SK-N-SH (cell line): Measurements from ENCODE around the gene PRDM11. TPM values are rescaled to one million over a fixed set of nuclear protein-coding genes. Genes with fewer than 3 reads are reported as not detected.

Experiments
- CTCF ChIA-PET: fragments of 300-600, 350-600 bp; formaldehyde crosslinking; extraction: SDS; loops from one replicate; lab custom pipeline; 2021; lab: Yijun Ruan, JAX
- POLR2A ChIA-PET: fragments of 350-600 bp; sonication (Branson Sonifier 250); formaldehyde crosslinking; extraction: SDS; loops from one replicate; lab custom pipeline; 2020; ENCODE audit warnings: antibody characterized with exemption, inconsistent platforms; lab: Yijun Ruan, JAX
- DNase-seq: peaks from one replicate; pipeline ENCODE4 v3.0.0; 2012
- H2AFZ ChIP-seq: fragments of 200-600 bp; sonication (generic); 2 replicates; pipeline ENCODE4 v1.8.1; 2016; ENCODE audit warnings: antibody characterized with exemption, mild to moderate bottlenecking, low read depth
- H3F3A ChIP-seq: fragments of 200-600 bp; sonication (generic); replicated peaks from 2 replicates; pipeline ENCODE3; 2016; ENCODE audit warnings: antibody characterized with exemption, mild to moderate bottlenecking; ENCODE audit not compliant: insufficient read depth
- H3K27ac ChIP-seq, 2 experiments: fragments of 200-500 bp in 1 of 2; fragments of 200-600 bp in 1 of 2; sonication (Bioruptor generic) in 1 of 2; sonication (generic), shearing (Covaris generic) in 1 of 2; 2 replicates each; pipeline versions ENCODE4 v1.5.1 to v1.6.1; 2014 to 2016; ENCODE audit warnings: low read depth in 2 of 2, inconsistent platforms in 1 of 2, low read length in 1 of 2, mild to moderate bottlenecking in 1 of 2, mixed read lengths in 1 of 2
- H3K27me3 ChIP-seq: fragments of 200-600 bp; sonication (generic), shearing (Covaris generic); 2 replicates; pipeline ENCODE4 v1.6.1; 2016; ENCODE audit warnings: mixed run types; ENCODE audit not compliant: insufficient read depth
- H3K36me3 ChIP-seq, 2 experiments: fragments of 200-500 bp in 1 of 2; fragments of 200-600 bp in 1 of 2; sonication (Bioruptor generic) in 1 of 2; sonication (generic) in 1 of 2; replicated peaks in 1 of 2; 2 replicates each; pipeline versions ENCODE3 to v1.5.1; 2014 to 2016; ENCODE audit warnings: low read length in 1 of 2, mild to moderate bottlenecking in 1 of 2; ENCODE audit not compliant: insufficient read depth in 2 of 2, control insufficient read depth in 1 of 2
- H3K4me1 ChIP-seq, 2 experiments: fragments of 200-500 bp in 1 of 2; fragments of 200-600 bp in 1 of 2; sonication (Bioruptor generic) in 1 of 2; sonication (generic), shearing (Covaris generic) in 1 of 2; 2 replicates each; pipeline versions ENCODE4 v1.5.1 to v1.6.1; 2014 to 2016; ENCODE audit warnings: low read depth in 1 of 2, low read length in 1 of 2, mixed run types in 1 of 2; ENCODE audit not compliant: insufficient read depth in 2 of 2, control insufficient read depth in 1 of 2
- H3K4me2 ChIP-seq: fragments of 200-600 bp; sonication (generic), shearing (Covaris generic); 2 replicates; pipeline ENCODE4 v1.6.1; 2017; ENCODE audit warnings: mixed run types
- H3K4me3 ChIP-seq, 2 experiments: fragments of 200-500 bp in 1 of 2; fragments of 200-600 bp in 1 of 2; sonication (Bioruptor generic) in 1 of 2; sonication (generic), shearing (Covaris generic) in 1 of 2; 2 replicates each; pipeline versions ENCODE4 v1.5.1 to v1.8.1; 2014 to 2016; ENCODE audit warnings: low read depth in 2 of 2, inconsistent platforms in 1 of 2, low read length in 1 of 2, mild to moderate bottlenecking in 1 of 2, mixed read lengths in 1 of 2, moderate library complexity in 1 of 2
- H3K79me2 ChIP-seq: fragments of 200-600 bp; sonication (generic); 2 replicates; pipeline ENCODE4 v1.8.1; 2017; ENCODE audit warnings: mild to moderate bottlenecking; ENCODE audit not compliant: insufficient read depth
- H3K9ac ChIP-seq: fragments of 200-600 bp; sonication (generic); 2 replicates; pipeline ENCODE4 v1.6.1; 2017; ENCODE audit warnings: mixed run types
- H3K9me2 ChIP-seq: fragments of 200-600 bp; sonication (generic); 2 replicates; pipeline ENCODE4 v1.6.1; 2017; ENCODE audit warnings: mixed run types
- H3K9me3 ChIP-seq: fragments of 200-600 bp; sonication (generic); 2 replicates; pipeline ENCODE4 v1.6.1; 2017; ENCODE audit warnings: mixed run types, mild to moderate bottlenecking, moderate library complexity
- H4K20me1 ChIP-seq: fragments of 200-600 bp; sonication (generic); 2 replicates; pipeline ENCODE4 v1.6.1; 2017; ENCODE audit warnings: mild to moderate bottlenecking, mixed run types; ENCODE audit not compliant: insufficient read depth
- CHD2 ChIP-seq: fragments of 150-350 bp; IDR thresholded peaks from 2 replicates; pipeline ENCODE4 v1.6.1; 2018; ENCODE audit warnings: low read length; ENCODE audit not compliant: partially characterized antibody
- EP300 ChIP-seq, 2 experiments: IDR thresholded peaks; 2 replicates each; pipeline versions ENCODE4 v1.4.0 to v1.6.1; 2012; ENCODE audit warnings: borderline replicate concordance in 1 of 2, low read depth in 1 of 2, low read length in 1 of 2
- FOXJ3 ChIP-seq: sonication (generic); formaldehyde crosslinking; IDR thresholded peaks from 2 replicates; pipeline ENCODE4 v1.5.1; 2020; ENCODE audit warnings: mild to moderate bottlenecking, missing genetic modification reagents
- FOXM1 ChIP-seq: IDR thresholded peaks from 2 replicates; pipeline ENCODE4 v1.4.0; 2012; ENCODE audit warnings: low read depth, mild to moderate bottlenecking
- JUND ChIP-seq: IDR thresholded peaks from 2 replicates; pipeline ENCODE4 v1.4.0; 2012
- NRF1 ChIP-seq: IDR thresholded peaks from 2 replicates; pipeline ENCODE4 v1.6.1; 2012; ENCODE audit warnings: low read depth, mild to moderate bottlenecking, low read length
- POLR2AphosphoS5 ChIP-seq: IDR thresholded peaks from 2 replicates; pipeline ENCODE4 v1.6.1; 2012; ENCODE audit warnings: low read depth, low read length
- RXRA ChIP-seq: IDR thresholded peaks from 2 replicates; pipeline ENCODE4 v1.4.0; 2012; ENCODE audit warnings: low read depth, mild to moderate bottlenecking, borderline replicate concordance
- TEAD4 ChIP-seq: IDR thresholded peaks from 2 replicates; pipeline ENCODE4 v1.4.0; 2012; ENCODE audit warnings: mild to moderate bottlenecking, borderline replicate concordance; ENCODE audit not compliant: insufficient read depth
- WGBS: methylation state at CpG from one replicate; pipeline ENCODE4 v1.1.6; 2017; ENCODE audit warnings: low lambda C conversion rate; 5-methylcytosine and 5-hydroxymethylcytosine counted together
- polyA plus RNA-seq, 3 experiments: library from polyadenylated mRNA; depleted of rRNA; stranded (reverse); fragments of >200 nt; gene quantifications; 2 replicates each; pipeline ENCODE4 v1.2.3, GENCODE V29; 2012
- TF ChIP-seq, protein P1 (sequence below): IDR thresholded peaks from 2 replicates; pipeline ENCODE4 v1.4.0; 2012; ENCODE audit warnings: low read depth
- TF ChIP-seq, protein P2 (sequence below): fragments of 200-600 bp; sonication (generic); IDR thresholded peaks from 2 replicates; pipeline ENCODE4 v1.6.1; 2017; ENCODE audit warnings: antibody characterized with exemption, mild to moderate bottlenecking, moderate library complexity
- TF ChIP-seq, protein P3 (sequence below): IDR thresholded peaks from 2 replicates; pipeline ENCODE4 v1.4.0; 2012; ENCODE audit warnings: low read depth, borderline replicate concordance
- TF ChIP-seq, protein P4 (sequence below): IDR thresholded peaks from 2 replicates; pipeline ENCODE4 v1.6.1; 2012; ENCODE audit warnings: mild to moderate bottlenecking, low read depth, low read length, moderate library complexity

The PRDM11 gene
- polyA plus RNA-seq, 1 of the 3 experiments (the other 2 are of a cell fraction): 4.5 TPM

DNA sequence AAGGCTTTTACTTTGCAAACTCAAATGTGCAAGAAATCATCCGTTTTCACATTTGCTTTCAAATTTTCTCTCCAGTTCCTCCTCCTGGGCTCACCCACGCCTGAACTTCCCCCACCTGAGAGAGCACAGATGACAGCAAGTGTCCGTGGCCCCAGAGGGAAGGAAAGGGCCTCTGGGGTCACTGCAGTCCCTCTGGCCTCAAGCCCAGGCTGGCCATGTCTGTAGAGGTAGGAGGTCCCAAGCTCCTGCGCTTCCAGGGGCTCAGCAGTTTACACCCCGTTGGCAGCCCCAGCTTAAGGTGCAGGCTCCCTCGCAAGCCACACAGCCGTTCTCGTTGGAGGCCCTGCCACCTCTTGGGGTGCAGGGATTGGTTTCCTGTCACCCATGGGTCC lies 40.5 kb upstream of the PRDM11 start (continued):
- TF ChIP-seq CHD2: no peak
- TF ChIP-seq, protein P1, sequence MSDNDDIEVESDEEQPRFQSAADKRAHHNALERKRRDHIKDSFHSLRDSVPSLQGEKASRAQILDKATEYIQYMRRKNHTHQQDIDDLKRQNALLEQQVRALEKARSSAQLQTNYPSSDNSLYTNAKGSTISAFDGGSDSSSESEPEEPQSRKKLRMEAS: no peak
- no peak for TF ChIP-seq RXRA
- TF ChIP-seq TEAD4: no peak
- no peak for TF ChIP-seq FOXJ3 (CRISPR knock-in tag)

DNA sequence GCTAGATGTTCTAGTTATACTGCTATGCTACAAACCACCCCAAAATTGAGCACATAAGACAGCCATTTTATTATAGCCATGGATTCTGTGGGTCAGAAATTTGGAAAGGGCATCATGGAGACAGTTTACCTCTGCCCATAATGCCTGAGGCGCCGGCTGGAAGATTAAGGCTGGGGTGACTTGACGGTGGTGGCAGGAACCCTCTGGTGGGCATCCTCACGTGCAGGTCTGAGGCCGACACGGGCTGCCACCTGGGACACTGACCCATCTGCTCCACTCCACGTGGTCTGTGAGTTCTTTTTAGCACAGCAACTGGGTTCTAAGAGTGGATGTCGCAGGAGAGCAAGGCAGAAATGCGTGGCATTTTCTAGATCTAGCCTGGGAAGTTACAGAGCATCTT lies 40.0 kb upstream of the PRDM11 start:
- no peak overlapping the region for H3K27ac ChIP-seq

More for the DNA sequence above, 40.0 kb upstream of the PRDM11 start:
- Histone ChIP-seq H3K9me3 (no peaks in the 10 kb centered on the region), H3K36me3 (no peaks in the 10 kb centered on the region), H3K9ac (no peak overlapping the region), H3K4me3 (no peak overlapping the region), H3K4me2 (no peak overlapping the region), H4K20me1 (no peaks in the 10 kb centered on the region), H3K4me1 (peaks cover 0 to 4% of the 10 kb centered on the region in 2 experiments; a peak in 2 of 4 replicates), H2AFZ (no peak overlapping the region), H3K9me2 (no peaks in the 10 kb centered on the region), H3F3A (no peaks in the 10 kb centered on the region), H3K27me3 (peaks cover 18% of the 10 kb centered on the region; the same call in 1 of the 2 replicates), H3K79me2 (no peaks in the 10 kb centered on the region)
- TF ChIP-seq CHD2: no peak
- TF ChIP-seq, protein P1: no peak
- no peak for TF ChIP-seq NRF1
- TF ChIP-seq, protein P2, sequence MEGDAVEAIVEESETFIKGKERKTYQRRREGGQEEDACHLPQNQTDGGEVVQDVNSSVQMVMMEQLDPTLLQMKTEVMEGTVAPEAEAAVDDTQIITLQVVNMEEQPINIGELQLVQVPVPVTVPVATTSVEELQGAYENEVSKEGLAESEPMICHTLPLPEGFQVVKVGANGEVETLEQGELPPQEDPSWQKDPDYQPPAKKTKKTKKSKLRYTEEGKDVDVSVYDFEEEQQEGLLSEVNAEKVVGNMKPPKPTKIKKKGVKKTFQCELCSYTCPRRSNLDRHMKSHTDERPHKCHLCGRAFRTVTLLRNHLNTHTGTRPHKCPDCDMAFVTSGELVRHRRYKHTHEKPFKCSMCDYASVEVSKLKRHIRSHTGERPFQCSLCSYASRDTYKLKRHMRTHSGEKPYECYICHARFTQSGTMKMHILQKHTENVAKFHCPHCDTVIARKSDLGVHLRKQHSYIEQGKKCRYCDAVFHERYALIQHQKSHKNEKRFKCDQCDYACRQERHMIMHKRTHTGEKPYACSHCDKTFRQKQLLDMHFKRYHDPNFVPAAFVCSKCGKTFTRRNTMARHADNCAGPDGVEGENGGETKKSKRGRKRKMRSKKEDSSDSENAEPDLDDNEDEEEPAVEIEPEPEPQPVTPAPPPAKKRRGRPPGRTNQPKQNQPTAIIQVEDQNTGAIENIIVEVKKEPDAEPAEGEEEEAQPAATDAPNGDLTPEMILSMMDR: no peak
- TF ChIP-seq JUND: no peak
- TF ChIP-seq, protein P3, sequence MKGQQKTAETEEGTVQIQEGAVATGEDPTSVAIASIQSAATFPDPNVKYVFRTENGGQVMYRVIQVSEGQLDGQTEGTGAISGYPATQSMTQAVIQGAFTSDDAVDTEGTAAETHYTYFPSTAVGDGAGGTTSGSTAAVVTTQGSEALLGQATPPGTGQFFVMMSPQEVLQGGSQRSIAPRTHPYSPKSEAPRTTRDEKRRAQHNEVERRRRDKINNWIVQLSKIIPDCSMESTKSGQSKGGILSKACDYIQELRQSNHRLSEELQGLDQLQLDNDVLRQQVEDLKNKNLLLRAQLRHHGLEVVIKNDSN: no peak
- no peak for TF ChIP-seq EP300 (IDR thresholded peaks at IDR 0.05; ENCODE audit: borderline replicate concordance in 1 of 2, low read depth in 1 of 2, low read length in 1 of 2)
- TF ChIP-seq, protein P4, sequence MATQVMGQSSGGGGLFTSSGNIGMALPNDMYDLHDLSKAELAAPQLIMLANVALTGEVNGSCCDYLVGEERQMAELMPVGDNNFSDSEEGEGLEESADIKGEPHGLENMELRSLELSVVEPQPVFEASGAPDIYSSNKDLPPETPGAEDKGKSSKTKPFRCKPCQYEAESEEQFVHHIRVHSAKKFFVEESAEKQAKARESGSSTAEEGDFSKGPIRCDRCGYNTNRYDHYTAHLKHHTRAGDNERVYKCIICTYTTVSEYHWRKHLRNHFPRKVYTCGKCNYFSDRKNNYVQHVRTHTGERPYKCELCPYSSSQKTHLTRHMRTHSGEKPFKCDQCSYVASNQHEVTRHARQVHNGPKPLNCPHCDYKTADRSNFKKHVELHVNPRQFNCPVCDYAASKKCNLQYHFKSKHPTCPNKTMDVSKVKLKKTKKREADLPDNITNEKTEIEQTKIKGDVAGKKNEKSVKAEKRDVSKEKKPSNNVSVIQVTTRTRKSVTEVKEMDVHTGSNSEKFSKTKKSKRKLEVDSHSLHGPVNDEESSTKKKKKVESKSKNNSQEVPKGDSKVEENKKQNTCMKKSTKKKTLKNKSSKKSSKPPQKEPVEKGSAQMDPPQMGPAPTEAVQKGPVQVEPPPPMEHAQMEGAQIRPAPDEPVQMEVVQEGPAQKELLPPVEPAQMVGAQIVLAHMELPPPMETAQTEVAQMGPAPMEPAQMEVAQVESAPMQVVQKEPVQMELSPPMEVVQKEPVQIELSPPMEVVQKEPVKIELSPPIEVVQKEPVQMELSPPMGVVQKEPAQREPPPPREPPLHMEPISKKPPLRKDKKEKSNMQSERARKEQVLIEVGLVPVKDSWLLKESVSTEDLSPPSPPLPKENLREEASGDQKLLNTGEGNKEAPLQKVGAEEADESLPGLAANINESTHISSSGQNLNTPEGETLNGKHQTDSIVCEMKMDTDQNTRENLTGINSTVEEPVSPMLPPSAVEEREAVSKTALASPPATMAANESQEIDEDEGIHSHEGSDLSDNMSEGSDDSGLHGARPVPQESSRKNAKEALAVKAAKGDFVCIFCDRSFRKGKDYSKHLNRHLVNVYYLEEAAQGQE: no peak
- no peak for TF ChIP-seq FOXM1
- no peak for TF ChIP-seq POLR2AphosphoS5
- POLR2A ChIA-PET: no interaction called here
- no peak for DNase-seq
- 32% methylated on average over 3 of the region's 9 CpGs for WGBS
- CTCF ChIA-PET: interaction anchor here (0.6 to 26.5 kb wide), 14 partner anchors 10 to 480 kb away, joined by 3 to 1245 read pairs (median 4); partner anchors contain the start of gene SYT13
